Liver (tissue), 3 donors: ENCODE measurements around the gene IGF2BP2.

Source experiments
- CTCF ChIP-seq: fragments of 150-350 bp; IDR thresholded peaks from 2 replicates; pipeline ENCODE4 v1.5.1; 2017; ENCODE audit warnings: improper control_type of control experiment, low read depth, low read length; ENCODE audit not compliant: missing input control
- HNF4A ChIP-seq, 2 donors: conservative IDR thresholded peaks; 2 replicates each; pipeline ENCODE4 v1.6.1; 2016; ENCODE audit warnings: antibody characterized with exemption in 2 of 2, mild to moderate bottlenecking in 2 of 2
- TAF1 ChIP-seq: conservative IDR thresholded peaks from 2 replicates; pipeline ENCODE4 v1.6.1; 2016; ENCODE audit warnings: antibody characterized with exemption, mild to moderate bottlenecking
- YY1 ChIP-seq: IDR thresholded peaks from 2 replicates; pipeline ENCODE4 v1.6.1; 2016; ENCODE audit warnings: antibody characterized with exemption, mild to moderate bottlenecking
- ZBTB33 ChIP-seq: IDR thresholded peaks from 2 replicates; pipeline ENCODE4 v1.6.1; 2016; ENCODE audit warnings: antibody characterized with exemption
- donor health status: healthy.
- donor health status: healthy.

GRCh38 chr3:185711255-185711870 is 113.5 kb downstream of the IGF2BP2 start:
- TF ChIP-seq TAF1 (no peak), CTCF (no peak), ZBTB33 (no peak), YY1 (no peak), HNF4A (conservative IDR thresholded peaks at IDR 0.05) (no peak)
